DND-41 (cell line): ENCODE measurements around the gene EID2B.

Experiments
- CTCF ChIP-seq: IDR thresholded peaks from 2 replicates; pipeline ENCODE4 v1.5.1; 2012; ENCODE audit warnings: borderline replicate concordance, low read length, moderate library complexity, mild to moderate bottlenecking; ENCODE audit not compliant: poor library complexity, severe bottlenecking; ENCODE audit errors: extremely low read depth
- EZH2 ChIP-seq: IDR thresholded peaks from 3 replicates; pipeline ENCODE4 v1.6.1; 2012; ENCODE audit warnings: borderline replicate concordance, low read depth, mild to moderate bottlenecking, moderate library complexity, low read length, inconsistent platforms; ENCODE audit not compliant: severe bottlenecking

- TF ChIP-seq CTCF, result no peak
- TF ChIP-seq EZH2, result no peak
These were observed 42.9 kb downstream of the EID2B start for GRCh38 chr19:39489756-39490155.
